K562 (cell line): ENCODE results near the gene FN3K. TPM values are rescaled to one million over a fixed set of nuclear protein-coding genes. Genes with fewer than 3 reads are reported as not detected.

Experiments used
- CBX1 ChIP-seq: sonication (generic); IDR thresholded peaks from 2 replicates; pipeline ENCODE4 v1.6.1; 2016; ENCODE audit warnings: antibody characterized with exemption, low read depth, mild to moderate bottlenecking
- CUX1 ChIP-seq: fragments of 200-800 bp; sonication (Bioruptor generic); IDR thresholded peaks from 2 replicates; pipeline ENCODE4 v1.6.1; 2016; ENCODE audit warnings: missing genetic modification characterization, missing compliant biosample characterization
- KLF1 ChIP-seq: fragments of 450-650 bp; IDR thresholded peaks from 2 replicates; pipeline ENCODE4 v1.6.1; 2016; ENCODE audit warnings: missing genetic modification characterization, missing compliant biosample characterization
- MXI1 ChIP-seq: IDR thresholded peaks from 2 replicates; pipeline ENCODE4 v1.6.1; 2011; ENCODE audit warnings: low read depth, mild to moderate bottlenecking, improper control_type of control experiment, low read length
- SIRT6 ChIP-seq: IDR thresholded peaks from one replicate; pipeline ENCODE4 v1.6.1; 2012; ENCODE audit warnings: low read depth, mild to moderate bottlenecking, control low read depth, inconsistent platforms, low read length, moderate library complexity
- ZNF217 ChIP-seq: sonication (generic); formaldehyde crosslinking; IDR thresholded peaks from 2 replicates; pipeline ENCODE4 v1.8.0; 2022; ENCODE audit warnings: mild to moderate bottlenecking, missing genetic modification reagents
- ZNF444 ChIP-seq: fragments of 250-450 bp; sonication (Bioruptor Pico); IDR thresholded peaks from 2 replicates; pipeline ENCODE4 v1.4.0; 2020; ENCODE audit warnings: mild to moderate bottlenecking, moderate library complexity
- ZNF609 ChIP-seq: sonication (generic); formaldehyde crosslinking; IDR thresholded peaks from 2 replicates; pipeline ENCODE4 v1.8.1; 2023; ENCODE audit warnings: missing genetic modification reagents, mild to moderate bottlenecking, borderline replicate concordance
- polyA plus RNA-seq, 8 experiments: library from polyadenylated mRNA; depleted of rRNA in 4 of 8; stranded (reverse) in 5 of 8; unstranded in 3 of 8; fragments of >200 nt; fragmentation: Nextera tagmentation in 2 of 8; fragmentation: Illumina TruSeq in 1 of 8; extraction: Ambion mirVana in 2 of 8; extraction: Trizol in 1 of 8; gene quantifications; 2 replicates each; pipeline versions ENCODE4 v1.2.1 to v1.2.3, GENCODE V29; 2011 to 2014; ENCODE audit warnings: inconsistent platforms in 1 of 8, missing spikeins in 1 of 8
- total RNA-seq, 7 experiments: library from RNA; depleted of rRNA in 6 of 7; stranded (reverse); fragments of >200 nt in 6 of 7; fragmentation: Illumina TruSeq in 2 of 7; extraction: Trizol in 2 of 7; gene quantifications; 2 replicates each; pipeline versions ENCODE4 v1.2.1 to v1.2.3, GENCODE V29; 2011 to 2021; ENCODE audit warnings: low replicate concordance in 1 of 7

FN3K gene
- total and polyA plus RNA-seq, 9 of the 15 experiments (the other 6 are each of a cell fraction or from before 2014, with no cell fraction given): 0.08 to 22.7 (median 3.8) TPM

- no peak for TF ChIP-seq ZNF609
- no peak for TF ChIP-seq CBX1
- TF ChIP-seq ZNF444 (CRISPR knock-in tag): no peak
- no peak for TF ChIP-seq KLF1 (tag)
- TF ChIP-seq MXI1: no peak
- no peak for TF ChIP-seq SIRT6
- no peak for TF ChIP-seq CUX1 (CRISPR knock-in tag)
- TF ChIP-seq ZNF217 (CRISPR knock-in tag): no peak
Observed at GRCh38 chr17:82734987-82735866, at the start of gene FN3K (continued).
